ENCODE data around the gene TNFRSF18.

TNFRSF18 gene

GRCh38 chr1:1240822-1241587 is 34.6 kb upstream of the TNFRSF18 start:
- DNase-seq (ENCODE audit: low spot score): no peak

- no peak for DNase-seq (ENCODE audit: low spot score)
Observed at GRCh38 chr1:1240348-1240732, 33.9 kb upstream of the TNFRSF18 start.

DNA sequence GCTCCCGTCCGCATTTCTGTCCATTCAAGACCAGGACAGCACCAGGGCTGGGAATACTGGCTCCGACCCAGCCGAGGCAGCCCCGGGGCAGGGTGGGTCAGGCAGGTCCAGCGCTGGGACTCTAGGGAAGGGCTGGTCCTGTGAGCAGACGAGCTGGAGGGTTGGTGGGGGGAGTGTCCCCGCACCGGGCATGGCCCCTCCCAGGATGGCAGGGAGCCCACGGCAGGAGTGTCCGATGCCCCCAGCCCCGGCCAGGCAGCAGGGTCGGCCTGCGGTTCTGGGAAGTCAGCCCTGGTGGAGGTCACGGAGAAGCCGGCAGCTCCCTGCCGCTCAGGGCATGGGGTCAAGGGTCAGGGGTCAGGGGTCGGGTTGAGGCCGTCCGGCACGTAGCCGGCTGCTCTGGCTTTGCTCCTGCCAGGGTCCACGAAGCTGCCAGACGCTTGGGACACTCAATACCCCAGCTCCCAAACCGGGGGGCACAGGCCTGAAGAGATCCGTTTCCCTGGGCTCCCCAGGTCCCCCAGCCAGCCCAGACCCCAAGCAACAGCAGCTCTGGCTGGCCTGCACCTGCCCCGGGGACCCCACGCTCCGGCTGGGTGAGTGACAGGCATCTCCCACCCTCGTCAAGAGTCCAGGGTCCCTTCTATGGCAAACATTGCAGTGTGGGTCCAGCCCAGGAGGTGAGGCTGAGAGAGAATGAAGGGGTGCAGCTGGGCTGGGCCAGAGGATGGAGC is 33.4 kb upstream of the TNFRSF18 start:
- no peak for DNase-seq (ENCODE audit: low spot score)

DNA sequence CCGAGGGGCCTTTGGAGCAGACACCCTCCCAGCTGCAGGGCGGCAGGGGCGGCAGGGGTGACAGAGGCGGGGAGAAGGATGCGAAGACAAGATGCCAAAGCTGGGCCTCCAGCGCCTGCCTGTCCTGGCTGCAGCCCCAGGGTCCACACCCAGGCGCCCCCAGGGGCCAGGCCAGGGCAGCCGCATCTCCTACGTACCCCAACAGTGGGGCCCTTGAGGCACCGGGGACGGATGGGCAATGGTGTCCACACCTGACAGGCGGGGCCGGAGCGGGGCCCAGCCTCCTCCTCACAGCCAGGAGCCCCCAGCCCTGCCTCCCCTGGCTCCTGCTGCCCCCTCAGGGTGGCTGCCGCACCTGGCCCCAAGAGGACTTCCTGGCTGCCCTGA is 32.8 kb upstream of the TNFRSF18 start:
- DNase-seq (ENCODE audit: low spot score): no peak

- no peak for DNase-seq (ENCODE audit: low spot score)
Observed at GRCh38 chr1:1238702-1239178, 32.3 kb upstream of the TNFRSF18 start.

DNA sequence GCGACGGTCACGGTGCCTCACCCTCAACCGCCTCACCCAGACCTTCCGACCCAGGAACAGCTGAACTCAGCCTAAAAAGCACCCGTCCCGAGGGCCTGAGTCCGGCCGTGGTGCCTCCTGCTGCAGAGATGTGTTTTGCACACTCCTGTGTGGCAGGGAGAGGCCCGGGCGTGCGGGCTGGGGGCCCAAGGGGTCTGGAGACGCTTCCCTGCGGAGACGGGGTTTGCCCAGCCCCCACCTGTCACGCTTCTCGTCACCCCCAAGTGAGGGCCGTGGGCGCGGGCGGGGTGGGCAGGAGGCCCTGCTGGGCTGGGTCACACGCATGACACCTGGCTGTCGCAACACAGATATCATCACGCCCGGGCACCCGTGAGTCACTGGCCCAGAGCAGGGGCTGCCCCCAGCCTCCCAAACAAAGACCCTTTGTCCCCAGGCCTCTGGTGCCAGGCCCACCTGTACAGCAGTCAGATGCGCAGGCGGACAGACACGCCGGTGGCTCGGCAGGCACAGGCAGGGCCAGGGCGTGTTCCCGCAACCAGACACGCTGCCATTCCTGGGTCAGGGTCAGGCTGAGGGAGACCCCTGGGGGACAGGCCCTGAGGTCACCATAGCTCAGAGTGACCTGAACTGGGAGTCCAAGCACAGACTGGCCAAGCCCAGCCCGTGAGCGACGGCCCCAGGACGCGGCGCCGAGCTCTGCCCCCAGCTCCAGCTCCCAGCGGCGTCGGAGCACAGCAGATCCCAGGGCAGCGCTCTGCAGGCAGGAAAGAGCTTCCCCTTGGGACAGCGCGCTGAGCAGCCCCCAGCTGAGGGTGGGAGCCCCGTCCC is 31.7 kb upstream of the TNFRSF18 start:
- DNase-seq (ENCODE audit: low spot score): no peak

GRCh38 chr1:1236945-1237873 is 30.8 kb upstream of the TNFRSF18 start:
- DNase-seq (ENCODE audit: low spot score): no peak

GRCh38 chr1:1236176-1236763 is 29.9 kb upstream of the TNFRSF18 start:
- DNase-seq (ENCODE audit: low spot score): no peak

GRCh38 chr1:1235016-1235744 is 28.8 kb upstream of the TNFRSF18 start:
- DNase-seq (ENCODE audit: low spot score): no peak

DNA sequence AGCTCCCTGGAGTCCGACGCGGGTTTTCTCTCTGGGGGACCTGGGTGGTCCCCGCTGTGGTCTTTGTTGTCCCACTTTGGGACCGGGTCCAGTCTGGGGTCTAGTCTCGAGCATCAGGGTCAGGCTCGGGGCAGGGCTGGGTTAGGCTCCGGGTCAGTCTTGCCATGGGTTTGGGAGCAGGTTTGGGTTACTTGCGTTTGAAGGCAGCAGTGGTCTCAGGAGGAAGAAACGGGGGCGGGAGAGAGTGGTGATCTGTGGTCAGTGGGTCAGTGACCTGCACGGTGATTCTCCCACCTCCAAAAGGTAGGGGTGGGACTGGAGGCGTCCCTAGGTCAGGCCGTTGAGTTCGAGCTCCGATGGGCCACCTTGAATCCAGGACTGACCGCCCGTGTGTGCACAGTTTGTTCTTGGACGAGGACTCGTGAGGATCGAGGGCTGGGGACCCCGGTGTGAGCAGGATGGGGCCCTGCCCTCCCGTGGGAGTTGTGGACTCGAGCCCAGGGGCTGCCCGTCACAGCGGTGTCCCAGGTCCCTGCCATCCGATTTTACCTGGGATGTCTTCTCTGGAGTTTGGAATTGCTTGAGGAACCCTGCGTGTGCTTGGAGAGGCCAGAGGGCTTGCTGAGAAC is 27.9 kb upstream of the TNFRSF18 start:
- DNase-seq (ENCODE audit: low spot score): no peak

- no peak for DNase-seq (ENCODE audit: low spot score)
Observed at GRCh38 chr1:1233567-1233892, 27.1 kb upstream of the TNFRSF18 start.

DNA sequence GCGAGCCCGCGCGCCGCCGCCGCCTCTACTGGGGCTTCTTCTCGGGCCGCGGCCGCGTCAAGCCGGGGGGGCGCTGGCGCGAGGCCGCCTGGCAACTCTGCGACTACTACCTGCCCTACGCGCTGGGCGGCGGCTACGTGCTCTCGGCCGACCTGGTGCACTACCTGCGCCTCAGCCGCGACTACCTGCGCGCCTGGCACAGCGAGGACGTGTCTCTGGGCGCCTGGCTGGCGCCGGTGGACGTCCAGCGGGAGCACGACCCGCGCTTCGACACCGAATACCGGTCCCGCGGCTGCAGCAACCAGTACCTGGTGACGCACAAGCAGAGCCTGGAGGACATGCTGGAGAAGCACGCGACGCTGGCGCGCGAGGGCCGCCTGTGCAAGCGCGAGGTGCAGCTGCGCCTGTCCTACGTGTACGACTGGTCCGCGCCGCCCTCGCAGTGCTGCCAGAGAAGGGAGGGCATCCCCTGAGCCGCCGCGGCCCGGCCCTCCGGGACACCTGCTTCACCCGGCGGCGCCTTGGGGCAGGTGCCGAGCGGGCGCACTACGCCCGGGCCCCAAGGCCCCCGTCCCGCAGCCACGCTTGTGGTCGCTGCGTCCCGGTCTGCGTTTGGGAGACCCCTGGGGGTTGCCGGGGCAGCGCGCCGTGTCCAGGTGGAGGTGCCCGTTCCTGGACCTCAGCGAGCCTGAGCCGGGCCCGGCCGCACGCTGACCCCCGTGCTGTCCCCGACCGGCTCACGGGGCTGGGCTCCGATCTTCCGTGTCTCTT is 26.6 kb upstream of the TNFRSF18 start:
- DNase-seq (ENCODE audit: low spot score): no peak

GRCh38 chr1:1232208-1232795 is 25.9 kb upstream of the TNFRSF18 start, which contains the start of gene B3GALT6:
TSS of gene B3GALT6 (plus strand) at chr1:1232237. CDS start at chr1:1232279, 42 bp downstream.
- DNase-seq (ENCODE audit: low spot score): no peak

GRCh38 chr1:1231400-1232207 is 25.2 kb upstream of the TNFRSF18 start, which contains the start of gene SDF4:
TSS of gene SDF4 (minus strand) at chr1:1232001. CDS start at chr1:1228772, 3,229 bp downstream.
- DNase-seq (ENCODE audit: low spot score): peak; percentile 98

DNA sequence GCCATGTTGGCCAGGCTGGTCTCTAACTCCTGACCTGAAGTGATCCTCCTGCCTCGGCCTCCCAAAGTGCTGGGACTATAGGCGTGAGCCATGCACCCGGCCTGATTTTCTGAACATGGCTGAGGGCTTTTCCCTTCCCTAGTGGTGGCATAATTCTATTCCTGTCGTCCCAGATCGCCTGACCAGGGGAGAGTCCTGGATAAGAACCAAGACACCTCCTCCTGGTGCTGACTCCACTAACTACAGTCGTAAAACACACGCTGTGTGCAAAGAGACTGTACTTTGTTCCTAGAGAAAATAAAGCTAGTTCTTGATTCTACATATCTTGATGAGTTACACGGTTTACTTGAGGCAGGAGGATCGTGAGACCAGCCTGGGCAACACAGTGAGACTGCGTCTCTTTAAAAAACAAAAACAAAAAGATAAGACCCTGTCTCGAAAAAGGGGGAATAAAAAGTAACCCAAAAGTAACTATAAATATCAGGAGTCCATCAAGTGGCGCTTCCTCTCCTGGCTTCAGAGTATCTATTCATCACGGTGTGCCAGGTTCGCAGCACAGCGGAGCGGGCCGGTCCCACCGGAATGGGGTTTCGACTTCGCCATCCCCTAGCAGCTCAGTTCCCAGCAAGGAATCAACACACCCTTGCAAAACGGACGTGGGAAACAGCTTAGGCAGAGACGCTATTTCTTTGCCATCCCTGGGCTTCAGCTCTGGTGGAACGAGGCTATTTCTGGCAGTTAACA is 24.4 kb upstream of the TNFRSF18 start:
- peak; percentile 15 for DNase-seq (ENCODE audit: low spot score)

GRCh38 chr1:1229770-1230169 is 23.4 kb upstream of the TNFRSF18 start:
- no peak for DNase-seq (ENCODE audit: low spot score)
